HG02943 (cell line): ENCODE measurements around the gene AOPEP.

Experiments
- ATAC-seq: cut with Tn5 transposase; IDR thresholded peaks from one replicate; pipeline ENCODE4 v1.9.1; 2021; ENCODE audit warnings: mild to moderate bottlenecking, low read depth, moderate library complexity; ENCODE audit not compliant: unreplicated experiment

Gene AOPEP

GRCh38 chr9:95038666-95039065 is 312.2 kb downstream of the AOPEP start:
- no peak for ATAC-seq

DNA sequence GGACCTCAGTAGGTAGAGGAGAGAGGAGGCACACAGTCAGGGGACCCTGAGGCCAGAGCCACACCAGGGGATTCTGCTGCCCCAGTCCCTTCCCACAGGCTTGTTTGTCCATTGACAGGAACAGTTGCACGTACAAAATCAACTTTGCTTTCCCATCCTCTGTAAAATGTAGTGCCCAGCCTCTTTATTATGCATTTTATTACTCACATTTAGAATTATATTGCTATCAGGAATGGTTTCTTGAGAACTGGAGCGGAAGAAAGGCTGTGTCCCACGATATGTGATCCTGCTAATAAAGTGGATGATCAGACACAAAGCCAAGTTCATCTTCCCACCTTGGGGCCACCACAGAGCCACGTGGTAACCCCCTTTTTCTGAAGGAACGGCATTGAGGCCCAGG is 313.6 kb downstream of the AOPEP start:
- no peak for ATAC-seq

- no peak for ATAC-seq
Measured at GRCh38 chr9:95043826-95044225, 317.3 kb downstream of the AOPEP start.

GRCh38 chr9:95044731-95045508 is 318.4 kb downstream of the AOPEP start:
- ATAC-seq, result no peak

GRCh38 chr9:95045751-95046150 is 319.3 kb downstream of the AOPEP start:
- no peak for ATAC-seq

GRCh38 chr9:95047452-95048224 is 321.1 kb downstream of the AOPEP start:
- no peak for ATAC-seq

- ATAC-seq, result no peak
Measured at GRCh38 chr9:95048225-95049087, 322.0 kb downstream of the AOPEP start.

- no peak for ATAC-seq
Measured at GRCh38 chr9:95049761-95050160, 323.3 kb downstream of the AOPEP start.

DNA sequence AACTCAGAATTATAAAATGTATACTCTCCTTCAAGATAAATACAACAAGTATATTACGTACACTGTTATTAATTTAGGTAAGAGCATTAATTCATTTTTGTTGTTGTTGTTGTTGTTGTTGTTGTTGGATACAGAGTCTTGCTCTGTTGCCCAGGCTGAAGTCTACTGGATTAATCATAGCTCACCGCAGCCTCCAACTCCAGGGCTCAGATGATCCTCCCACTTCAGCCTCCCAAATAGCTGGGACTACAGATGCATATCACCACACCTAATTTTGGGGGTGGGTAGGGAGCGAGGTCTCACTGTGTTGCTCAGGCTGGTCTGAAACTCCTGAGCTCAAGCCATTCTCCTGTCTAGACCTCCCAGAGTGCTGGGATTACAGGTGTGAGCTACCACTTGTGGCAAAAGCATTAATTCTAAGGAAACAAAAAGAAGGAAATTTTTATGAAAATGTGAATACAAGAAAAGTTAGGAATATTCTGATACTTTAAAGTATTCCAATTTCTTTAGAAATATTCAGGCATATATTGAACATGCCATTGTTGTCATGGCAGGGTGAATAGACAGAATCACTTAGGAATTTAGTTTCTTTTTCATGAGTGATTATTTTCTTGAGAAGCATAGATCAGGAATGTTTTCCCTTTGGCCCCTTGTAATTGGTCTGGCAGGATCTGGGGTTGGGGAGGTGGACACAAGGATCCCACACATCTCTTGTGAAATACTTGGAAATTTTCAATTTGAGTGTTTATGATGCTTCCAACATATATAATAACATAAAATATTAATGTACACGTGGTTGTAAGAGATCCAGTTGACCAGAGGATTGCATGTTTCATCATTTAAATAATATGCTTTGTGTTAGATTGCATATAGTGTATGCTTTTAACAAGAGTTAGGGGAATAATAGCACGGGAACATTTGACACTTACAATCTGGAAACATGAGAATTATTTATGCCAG is 327.4 kb downstream of the AOPEP start:
- ATAC-seq, result no peak

DNA sequence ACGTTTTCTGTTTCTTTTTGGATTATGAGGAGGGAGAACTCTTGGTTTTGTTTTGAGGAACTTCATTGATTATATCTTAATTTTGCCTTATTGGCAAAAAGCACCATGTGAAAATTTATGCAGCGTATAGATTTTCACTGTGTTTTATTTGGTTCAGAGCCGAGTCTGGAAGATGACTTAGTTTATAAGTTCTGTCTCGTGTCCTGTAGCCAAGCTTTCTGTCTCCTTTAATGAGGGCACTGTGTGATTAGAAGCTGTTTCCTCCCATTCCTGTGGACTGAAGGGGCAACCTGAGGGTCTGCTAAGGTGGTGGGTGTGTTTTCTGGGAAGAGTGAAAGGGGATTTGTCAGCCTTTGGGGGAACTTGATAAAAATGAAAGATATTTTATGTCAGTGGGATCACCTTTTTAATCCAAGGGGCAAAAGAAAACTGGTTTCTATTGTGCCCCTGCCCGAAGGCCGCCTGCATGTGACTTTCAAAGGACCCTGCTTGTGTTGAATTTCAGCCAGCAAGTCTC is 328.9 kb downstream of the AOPEP start:
- no peak for ATAC-seq

DNA sequence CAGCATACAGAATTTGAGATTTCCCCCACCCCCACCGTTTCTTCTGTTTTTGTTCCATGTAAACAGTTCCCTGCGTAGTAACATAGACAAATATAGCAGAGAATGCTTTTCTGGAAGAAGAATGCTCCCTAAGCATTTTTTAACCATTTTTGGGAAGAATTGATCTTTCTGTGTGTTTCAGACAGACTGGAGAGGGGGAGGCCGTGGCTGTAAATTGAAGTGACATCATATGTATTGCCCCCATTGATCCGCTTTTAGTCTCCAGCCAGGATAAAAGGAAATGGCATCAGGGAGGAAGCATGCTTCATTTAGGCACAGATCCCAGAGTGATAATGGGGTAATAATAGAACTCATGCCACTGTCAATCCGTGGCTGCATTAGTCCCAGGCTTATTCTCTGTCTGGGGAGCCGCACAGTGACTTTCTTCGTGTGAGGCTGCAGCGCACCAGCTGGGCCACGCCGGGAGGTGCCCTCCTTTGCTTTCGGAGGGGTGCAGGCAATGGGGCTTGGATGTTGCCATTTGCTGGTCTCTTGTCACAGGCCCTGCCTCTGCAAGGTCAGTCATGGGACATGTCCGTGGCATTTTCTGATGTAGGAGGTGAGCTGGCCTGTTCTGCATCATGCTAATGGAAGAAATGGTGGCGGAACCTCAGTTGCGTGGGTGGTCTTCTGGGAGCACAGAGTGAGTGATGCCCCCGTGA is 329.5 kb downstream of the AOPEP start:
- ATAC-seq, result no peak

DNA sequence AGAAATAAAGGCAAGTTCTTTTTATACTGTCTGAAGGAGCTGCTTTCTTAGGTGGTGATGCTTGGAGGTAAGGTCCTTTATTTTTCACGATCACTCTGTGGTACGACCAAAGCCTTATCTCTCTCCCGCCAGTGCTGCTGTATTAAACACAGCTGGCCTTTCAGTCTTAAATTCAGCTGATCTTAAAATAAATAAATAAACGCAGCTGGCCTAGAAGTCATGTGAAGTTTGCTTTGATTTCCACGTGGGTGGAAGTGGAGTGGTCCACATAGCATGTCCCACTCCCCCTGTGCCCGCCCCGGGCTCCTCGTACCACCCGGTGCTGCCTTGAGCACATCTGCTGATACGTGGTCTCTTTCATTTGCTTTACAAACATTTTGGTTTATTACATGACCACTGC is 330.6 kb downstream of the AOPEP start:
- ATAC-seq, result no peak

GRCh38 chr9:95058121-95058785 is 331.8 kb downstream of the AOPEP start:
- no peak for ATAC-seq

- ATAC-seq, result no peak
Measured at GRCh38 chr9:95058795-95059386, 332.4 kb downstream of the AOPEP start.

- no peak for ATAC-seq
Measured at GRCh38 chr9:95060234-95060633, 333.7 kb downstream of the AOPEP start.

GRCh38 chr9:95060916-95061315 is 334.4 kb downstream of the AOPEP start:
- ATAC-seq, result no peak

DNA sequence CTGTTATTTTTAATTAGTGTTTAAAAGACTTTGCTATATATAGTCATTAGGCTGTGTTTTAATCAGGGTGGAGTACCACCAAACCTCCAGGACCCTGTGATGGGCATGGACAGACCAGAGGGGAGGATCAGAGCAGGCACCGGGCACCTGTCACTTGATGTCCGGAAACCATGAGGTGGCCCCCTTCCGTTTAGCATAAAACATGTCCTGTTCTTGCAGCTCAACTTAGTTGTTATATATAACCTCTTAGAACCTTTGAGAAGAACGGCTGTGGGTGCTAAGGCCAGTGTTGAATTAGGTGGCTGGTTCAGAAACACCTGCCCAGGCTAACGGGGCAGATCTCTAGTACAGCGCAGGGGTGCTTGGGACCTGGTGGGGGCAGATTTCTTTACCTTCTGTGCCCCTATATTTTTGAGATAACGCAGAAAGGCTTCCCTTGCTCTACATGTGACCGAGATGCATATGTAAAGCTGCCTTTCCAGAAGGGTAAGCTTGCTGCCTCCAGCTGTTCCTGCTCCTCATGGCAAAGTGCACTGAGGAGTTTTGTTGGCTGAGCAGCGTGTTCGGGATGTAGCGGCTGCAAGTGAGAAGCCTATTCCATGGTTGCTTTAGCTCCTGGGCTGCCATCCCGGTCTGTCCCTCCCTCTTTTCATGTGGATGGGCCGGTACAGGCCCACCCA is 335.6 kb downstream of the AOPEP start:
- ATAC-seq, result no peak
